SK-N-SH treated with all-trans-retinoic acid at 6 μM for 48 hours (cell line): ENCODE measurements around the gene FOXD1.

Source experiments
- BACH2 ChIP-seq: fragments of 250-450 bp; sonication (Bioruptor Pico); IDR thresholded peaks from 2 replicates; pipeline ENCODE4 v1.9.0; 2021; ENCODE audit warnings: mild to moderate bottlenecking, borderline replicate concordance
- ESRRG ChIP-seq: fragments of 250-450 bp; sonication (Bioruptor Pico); IDR thresholded peaks from 2 replicates; pipeline ENCODE4 v1.6.1; 2021; ENCODE audit warnings: mild to moderate bottlenecking
- GLIS3 ChIP-seq: fragments of 250-450 bp; sonication (Bioruptor Pico); IDR thresholded peaks from 2 replicates; pipeline ENCODE4 v1.5.0; 2020; ENCODE audit warnings: mild to moderate bottlenecking, moderate library complexity
- ISL1 ChIP-seq: fragments of 250-450 bp; sonication (Bioruptor Pico); IDR thresholded peaks from 2 replicates; pipeline ENCODE4 v2.1.2; 2022; ENCODE audit warnings: mild to moderate bottlenecking, moderate library complexity
- RARB ChIP-seq: fragments of 250-450 bp; sonication (Bioruptor Pico); IDR thresholded peaks from 2 replicates; pipeline ENCODE4 v1.8.0; 2021; ENCODE audit warnings: mild to moderate bottlenecking, moderate library complexity
- SNAI2 ChIP-seq: fragments of 250-450 bp; sonication (Bioruptor Pico); IDR thresholded peaks from 2 replicates; pipeline ENCODE4 v1.5.0; 2020; ENCODE audit warnings: mild to moderate bottlenecking, moderate library complexity
- TCF4 ChIP-seq: fragments of 250-450 bp; sonication (Bioruptor Pico); IDR thresholded peaks from 2 replicates; pipeline ENCODE4 v1.8.0; 2021; ENCODE audit warnings: mild to moderate bottlenecking, moderate library complexity, borderline replicate concordance
- ZFP3 ChIP-seq: fragments of 250-450 bp; sonication (Bioruptor Pico); IDR thresholded peaks from 2 replicates; pipeline ENCODE4 v1.5.0; 2020; ENCODE audit warnings: mild to moderate bottlenecking, moderate library complexity
- ZFP30 ChIP-seq: fragments of 450-650 bp; formaldehyde crosslinking; IDR thresholded peaks from 2 replicates; pipeline ENCODE4 v1.5.0; 2022; ENCODE audit warnings: mild to moderate bottlenecking, moderate library complexity
- ZNF70 ChIP-seq: fragments of 450-650 bp; formaldehyde crosslinking; IDR thresholded peaks from 2 replicates; pipeline ENCODE4 v1.5.0; 2020; ENCODE audit warnings: mild to moderate bottlenecking, moderate library complexity
- TF ChIP-seq, protein P1 (sequence below): fragments of 250-450 bp; sonication (Bioruptor Pico); IDR thresholded peaks from 2 replicates; pipeline ENCODE4 v1.8.0; 2020; ENCODE audit warnings: mild to moderate bottlenecking, moderate library complexity, borderline replicate concordance
- TF ChIP-seq, protein P2 (sequence below): fragments of 250-450 bp; sonication (Bioruptor Pico); IDR thresholded peaks from 2 replicates; pipeline ENCODE4 v1.5.1; 2021; ENCODE audit warnings: mild to moderate bottlenecking, moderate library complexity
- TF ChIP-seq, protein P3 (sequence below): fragments of 250-450 bp; sonication (Bioruptor Pico); IDR thresholded peaks from 2 replicates; pipeline ENCODE4 v1.8.0; 2021; ENCODE audit warnings: low read depth, mild to moderate bottlenecking, moderate library complexity, borderline replicate concordance

DNA sequence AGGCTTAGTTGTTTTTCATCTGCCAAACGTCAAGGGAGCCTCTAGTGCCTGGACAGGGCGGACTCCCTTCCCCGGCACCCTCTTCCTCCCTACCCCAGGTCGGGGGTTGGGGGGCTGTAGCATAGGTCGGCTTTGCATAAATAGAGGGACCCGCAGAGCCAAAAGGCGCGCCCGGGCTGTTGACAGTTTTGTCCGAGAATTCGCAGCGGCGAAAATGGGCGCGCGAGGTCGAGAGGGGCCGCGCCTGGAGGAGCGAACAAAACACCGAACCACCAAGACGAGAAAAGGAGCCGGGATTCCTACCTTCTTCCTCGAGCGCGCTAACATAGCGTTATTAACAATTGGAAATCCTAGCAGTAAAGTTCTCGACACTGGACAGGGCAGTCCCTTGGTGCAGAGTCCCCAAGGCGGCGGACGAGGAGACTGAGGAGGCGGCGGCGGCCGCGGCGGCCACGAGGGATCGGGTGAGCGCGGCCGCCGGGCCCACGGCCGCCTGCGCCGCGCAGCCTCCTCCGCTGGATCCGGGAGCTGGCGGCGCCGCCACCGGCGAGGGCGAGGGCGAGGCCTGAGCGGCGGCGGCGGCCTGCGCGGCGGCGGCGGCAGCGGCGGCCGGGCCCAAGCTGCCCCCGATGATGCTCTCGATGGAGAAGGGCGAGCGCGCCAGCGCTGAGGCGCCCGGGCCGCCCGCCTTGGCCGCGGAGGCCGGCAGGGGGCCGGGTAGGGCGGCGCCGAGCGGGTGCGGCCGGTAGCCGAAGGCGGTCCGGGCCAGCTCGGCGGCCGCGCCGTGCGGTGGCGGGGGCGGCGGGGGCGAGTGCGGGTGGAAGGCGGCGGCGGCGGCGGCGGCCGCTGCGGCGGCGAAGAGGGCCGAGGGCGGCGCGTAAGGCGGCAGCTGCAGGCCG lies 1.7 kb downstream of the FOXD1 start:
- TF ChIP-seq ZNF70 (CRISPR knock-in tag) (no peak), RARB (CRISPR knock-in tag) (no peak), ZFP30 (no peak), BACH2 (CRISPR knock-in tag) (no peak), SNAI2 (CRISPR knock-in tag) (no peak), ISL1 (no peak), TCF4 (no peak), GLIS3 (CRISPR knock-in tag) (no peak), ZFP3 (CRISPR knock-in tag) (no peak), ESRRG (no peak)
- TF ChIP-seq, protein P1, sequence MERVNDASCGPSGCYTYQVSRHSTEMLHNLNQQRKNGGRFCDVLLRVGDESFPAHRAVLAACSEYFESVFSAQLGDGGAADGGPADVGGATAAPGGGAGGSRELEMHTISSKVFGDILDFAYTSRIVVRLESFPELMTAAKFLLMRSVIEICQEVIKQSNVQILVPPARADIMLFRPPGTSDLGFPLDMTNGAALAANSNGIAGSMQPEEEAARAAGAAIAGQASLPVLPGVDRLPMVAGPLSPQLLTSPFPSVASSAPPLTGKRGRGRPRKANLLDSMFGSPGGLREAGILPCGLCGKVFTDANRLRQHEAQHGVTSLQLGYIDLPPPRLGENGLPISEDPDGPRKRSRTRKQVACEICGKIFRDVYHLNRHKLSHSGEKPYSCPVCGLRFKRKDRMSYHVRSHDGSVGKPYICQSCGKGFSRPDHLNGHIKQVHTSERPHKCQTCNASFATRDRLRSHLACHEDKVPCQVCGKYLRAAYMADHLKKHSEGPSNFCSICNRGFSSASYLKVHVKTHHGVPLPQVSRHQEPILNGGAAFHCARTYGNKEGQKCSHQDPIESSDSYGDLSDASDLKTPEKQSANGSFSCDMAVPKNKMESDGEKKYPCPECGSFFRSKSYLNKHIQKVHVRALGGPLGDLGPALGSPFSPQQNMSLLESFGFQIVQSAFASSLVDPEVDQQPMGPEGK (CRISPR knock-in tag): no peak
- TF ChIP-seq, protein P2, sequence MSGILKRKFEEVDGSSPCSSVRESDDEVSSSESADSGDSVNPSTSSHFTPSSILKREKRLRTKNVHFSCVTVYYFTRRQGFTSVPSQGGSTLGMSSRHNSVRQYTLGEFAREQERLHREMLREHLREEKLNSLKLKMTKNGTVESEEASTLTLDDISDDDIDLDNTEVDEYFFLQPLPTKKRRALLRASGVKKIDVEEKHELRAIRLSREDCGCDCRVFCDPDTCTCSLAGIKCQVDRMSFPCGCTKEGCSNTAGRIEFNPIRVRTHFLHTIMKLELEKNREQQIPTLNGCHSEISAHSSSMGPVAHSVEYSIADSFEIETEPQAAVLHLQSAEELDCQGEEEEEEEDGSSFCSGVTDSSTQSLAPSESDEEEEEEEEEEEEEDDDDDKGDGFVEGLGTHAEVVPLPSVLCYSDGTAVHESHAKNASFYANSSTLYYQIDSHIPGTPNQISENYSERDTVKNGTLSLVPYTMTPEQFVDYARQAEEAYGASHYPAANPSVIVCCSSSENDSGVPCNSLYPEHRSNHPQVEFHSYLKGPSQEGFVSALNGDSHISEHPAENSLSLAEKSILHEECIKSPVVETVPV (CRISPR knock-in tag): no peak
- TF ChIP-seq, protein P3, sequence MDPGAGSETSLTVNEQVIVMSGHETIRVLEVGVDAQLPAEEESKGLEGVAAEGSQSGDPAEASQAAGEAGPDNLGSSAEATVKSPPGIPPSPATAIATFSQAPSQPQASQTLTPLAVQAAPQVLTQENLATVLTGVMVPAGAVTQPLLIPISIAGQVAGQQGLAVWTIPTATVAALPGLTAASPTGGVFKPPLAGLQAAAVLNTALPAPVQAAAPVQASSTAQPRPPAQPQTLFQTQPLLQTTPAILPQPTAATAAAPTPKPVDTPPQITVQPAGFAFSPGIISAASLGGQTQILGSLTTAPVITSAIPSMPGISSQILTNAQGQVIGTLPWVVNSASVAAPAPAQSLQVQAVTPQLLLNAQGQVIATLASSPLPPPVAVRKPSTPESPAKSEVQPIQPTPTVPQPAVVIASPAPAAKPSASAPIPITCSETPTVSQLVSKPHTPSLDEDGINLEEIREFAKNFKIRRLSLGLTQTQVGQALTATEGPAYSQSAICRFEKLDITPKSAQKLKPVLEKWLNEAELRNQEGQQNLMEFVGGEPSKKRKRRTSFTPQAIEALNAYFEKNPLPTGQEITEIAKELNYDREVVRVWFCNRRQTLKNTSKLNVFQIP (CRISPR knock-in tag): no peak
